Smooth muscle cell (in vitro differentiated cells): ENCODE measurements around the gene TNNC1. TPM values are rescaled to one million over a fixed set of nuclear protein-coding genes. Genes with fewer than 3 reads are reported as not detected.

ENCODE experiments used
- DNase-seq: peaks from one replicate; lab custom pipeline; 2025; ENCODE audit not compliant: unreplicated experiment; lab: John Stamatoyannopoulos, UW
- H2AFZ ChIP-seq: fragments of 200-600 bp; sonication (generic); 2 replicates; pipeline ENCODE4 v1.6.0; 2016; ENCODE audit warnings: antibody characterized with exemption, low read depth, mild to moderate bottlenecking
- H3F3A ChIP-seq: fragments of 200-600 bp; sonication (generic); 2 replicates; pipeline ENCODE4 v1.6.0; 2017; ENCODE audit warnings: antibody characterized with exemption, low read depth
- H3K27ac ChIP-seq: fragments of 200-600 bp; sonication (generic); 2 replicates; pipeline ENCODE4 v1.5.1; 2016; ENCODE audit warnings: low read depth, mild to moderate bottlenecking
- H3K27me3 ChIP-seq: fragments of 200-600 bp; sonication (generic); 2 replicates; pipeline ENCODE4 v1.6.1; 2016; ENCODE audit warnings: low read depth, mild to moderate bottlenecking
- H3K36me3 ChIP-seq: fragments of 200-600 bp; sonication (generic); 2 replicates; pipeline ENCODE4 v1.5.1; 2016; ENCODE audit warnings: low read depth
- H3K4me1 ChIP-seq: fragments of 200-600 bp; sonication (generic); 2 replicates; pipeline ENCODE4 v1.5.1; 2016; ENCODE audit warnings: low read depth
- H3K4me2 ChIP-seq: fragments of 200-600 bp; sonication (generic); 2 replicates; pipeline ENCODE4 v1.6.0; 2016; ENCODE audit warnings: mild to moderate bottlenecking
- H3K4me3 ChIP-seq: fragments of 200-600 bp; sonication (generic); 2 replicates; pipeline ENCODE4 v1.5.1; 2016; ENCODE audit warnings: mild to moderate bottlenecking
- H3K79me2 ChIP-seq: fragments of 200-600 bp; sonication (generic); 2 replicates; pipeline ENCODE4 v1.6.0; 2016; ENCODE audit warnings: low read depth, mild to moderate bottlenecking
- H3K9ac ChIP-seq: fragments of 200-600 bp; sonication (generic); 2 replicates; pipeline ENCODE4 v1.6.0; 2016; ENCODE audit warnings: low read depth
- H3K9me3 ChIP-seq: fragments of 200-600 bp; sonication (generic); replicated peaks from 2 replicates; pipeline ENCODE4 v1.5.1; 2016; ENCODE audit warnings: low read depth
- H4K20me1 ChIP-seq: fragments of 200-600 bp; sonication (generic); 2 replicates; pipeline ENCODE4 v1.6.0; 2016; ENCODE audit warnings: low read depth
- CTCF ChIP-seq: fragments of 200-600 bp; sonication (generic); IDR thresholded peaks from 2 replicates; pipeline ENCODE4 v1.5.1; 2017; ENCODE audit warnings: borderline replicate concordance, mild to moderate bottlenecking, antibody characterized with exemption; ENCODE audit not compliant: insufficient read depth, poor library complexity, severe bottlenecking
- WGBS: methylation state at CpG from one replicate; pipeline ENCODE4 v1.1.7; 2016; ENCODE audit warnings: low lambda C conversion rate; 5-methylcytosine and 5-hydroxymethylcytosine counted together
- polyA plus RNA-seq: library from polyadenylated mRNA; unstranded; fragments of >200 nt; fragmentation: Nextera tagmentation; extraction: Ambion mirVana; gene quantifications from 2 replicates; pipeline ENCODE4 v1.2.1, GENCODE V29; 2016
- total RNA-seq: library from RNA; depleted of rRNA; stranded (reverse); fragments of >200 nt; gene quantifications from 2 replicates; pipeline ENCODE4 v1.2.3, GENCODE V29; 2014

TNNC1 gene
- total and polyA plus RNA-seq, 2 experiments from 2014 or later: 5.1 to 5.9 TPM

GRCh38 chr3:52470920-52471319, 17.1 kb upstream of the TNNC1 start:
- Histone ChIP-seq H3K79me2 (peaks cover 32% of the 10 kb centered on the region), H3K9me3 (no peaks in the 10 kb centered on the region), H4K20me1 (peaks cover 80% of the 10 kb centered on the region), H3K9ac (no peak overlapping the region), H3K27ac (no peak overlapping the region), H3K27me3 (no peaks in the 10 kb centered on the region), H3K4me3 (no peak overlapping the region), H3K4me1 (no peaks in the 10 kb centered on the region), H3K4me2 (no peak overlapping the region), H3F3A (no peaks in the 10 kb centered on the region), H3K36me3 (no peaks in the 10 kb centered on the region), H2AFZ (no peak overlapping the region)
- TF ChIP-seq CTCF: no peak
- 90% methylated on average over 4 of the region's 4 CpGs for WGBS
- no peak for DNase-seq

- H3K4me2 ChIP-seq: no peak overlapping the region
- peaks cover 98% of the 10 kb centered on the region for H4K20me1 ChIP-seq
- H3F3A ChIP-seq: no peaks in the 10 kb centered on the region
- peaks cover 50% of the 10 kb centered on the region for H3K79me2 ChIP-seq
- WGBS: 92% methylated on average over 5 of the region's 5 CpGs
- H3K27ac ChIP-seq: no peak overlapping the region
- no peak for TF ChIP-seq CTCF
- no peaks in the 10 kb centered on the region for H3K27me3 ChIP-seq
- DNase-seq: no peak
- no peak overlapping the region for H3K4me3 ChIP-seq
- no peak overlapping the region for H2AFZ ChIP-seq
- no peak overlapping the region for H3K9ac ChIP-seq
- H3K4me1 ChIP-seq: no peaks in the 10 kb centered on the region
- no peaks in the 10 kb centered on the region for H3K9me3 ChIP-seq
- no peaks in the 10 kb centered on the region for H3K36me3 ChIP-seq
These were observed 15.2 kb upstream of the TNNC1 start for GRCh38 chr3:52469001-52469400.

- Histone ChIP-seq H3K9ac (no peak overlapping the region), H3K79me2 (peaks cover 56% of the 10 kb centered on the region), H2AFZ (no peak overlapping the region), H4K20me1 (peaks cover 98% of the 10 kb centered on the region), H3K4me1 (no peaks in the 10 kb centered on the region), H3K4me3 (no peak overlapping the region), H3K36me3 (peaks cover 1% of the 10 kb centered on the region), H3K9me3 (no peaks in the 10 kb centered on the region), H3K27ac (no peak overlapping the region), H3F3A (no peaks in the 10 kb centered on the region), H3K27me3 (no peaks in the 10 kb centered on the region), H3K4me2 (no peak overlapping the region)
- TF ChIP-seq CTCF: no peak
- 67% methylated on average over 9 of the region's 9 CpGs for WGBS
- DNase-seq: no peak
These were observed 14.5 kb upstream of the TNNC1 start for GRCh38 chr3:52468336-52468735.

- Histone ChIP-seq H3K27me3 (no peaks in the 10 kb centered on the region), H3K4me1 (no peaks in the 10 kb centered on the region), H3K9ac (no peak overlapping the region), H3K79me2 (peaks cover 88% of the 10 kb centered on the region), H3K27ac (no peak overlapping the region), H3K4me3 (no peak overlapping the region), H2AFZ (no peak overlapping the region), H4K20me1 (peaks cover 92% of the 10 kb centered on the region), H3K36me3 (peaks cover 6% of the 10 kb centered on the region), H3F3A (no peaks in the 10 kb centered on the region), H3K4me2 (no peak overlapping the region), H3K9me3 (no peaks in the 10 kb centered on the region)
- 85% methylated on average over 5 of the region's 5 CpGs for WGBS
- TF ChIP-seq CTCF: no peak
- no peak for DNase-seq
These were observed 9.6 kb upstream of the TNNC1 start for GRCh38 chr3:52463416-52463815.
